ENCODE data around the gene ITGBL1. TPM values are rescaled to one million over a fixed set of nuclear protein-coding genes. Genes with fewer than 3 reads are reported as not detected.
A peak's percentile ranks its signal among the peaks of the same experiment; 100 is the strongest.

The ITGBL1 gene
- total and polyA plus RNA-seq, 2 of the 13 experiments (the other 11 are each of a cell fraction or from before 2014, with no cell fraction given) = 0.02 TPM; not detected in 1

DNA sequence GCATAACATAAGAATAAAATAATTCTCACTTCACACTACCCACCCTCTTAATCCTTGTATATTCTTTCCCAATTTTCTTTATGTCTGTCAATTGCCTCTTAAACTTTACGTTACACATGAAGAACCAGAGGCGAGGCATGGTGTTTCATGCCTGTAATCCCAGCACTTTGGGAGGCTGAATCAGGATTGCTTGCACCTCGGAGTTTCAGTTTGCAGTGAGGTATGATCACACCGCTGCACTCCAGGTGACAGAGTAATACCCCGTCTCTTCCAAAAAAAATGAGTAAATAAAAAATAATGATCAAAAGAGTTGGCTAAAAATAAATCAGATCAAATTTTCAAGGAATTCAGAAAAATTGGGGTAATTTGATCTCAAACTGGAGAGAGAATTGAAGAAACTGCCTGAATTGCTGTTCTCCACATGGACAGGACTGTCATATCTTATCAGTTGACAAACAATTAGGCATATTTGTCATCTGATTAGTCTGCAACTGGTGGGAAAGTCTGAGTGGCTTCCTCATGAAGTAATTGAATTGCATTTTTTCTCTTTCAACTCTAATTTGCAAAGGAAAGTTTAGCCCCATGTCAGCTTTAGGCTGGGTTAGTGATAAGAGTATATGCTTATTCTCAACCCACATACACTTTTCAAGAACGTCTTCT, 302.9 kb downstream of the ITGBL1 start:
- intact Hi-C loops (cut with micrococcal nuclease; ENCODE audit: unreplicated experiment) = no loop called here
- in situ Hi-C loops (cut with HindIII; ENCODE audit: extremely low pct_ligation_motif_present, low pct_unique_long_range_greater_than_20kb) = loop anchor here (5.0 to 25.0 kb wide), 2 partner anchors 243 to 618 kb away; no protein-coding TSS in a partner anchor
- H3K27ac ChIP-seq (ENCODE audit: extremely low read length, insufficient read depth, low read length) = no peak overlapping the region

DNA sequence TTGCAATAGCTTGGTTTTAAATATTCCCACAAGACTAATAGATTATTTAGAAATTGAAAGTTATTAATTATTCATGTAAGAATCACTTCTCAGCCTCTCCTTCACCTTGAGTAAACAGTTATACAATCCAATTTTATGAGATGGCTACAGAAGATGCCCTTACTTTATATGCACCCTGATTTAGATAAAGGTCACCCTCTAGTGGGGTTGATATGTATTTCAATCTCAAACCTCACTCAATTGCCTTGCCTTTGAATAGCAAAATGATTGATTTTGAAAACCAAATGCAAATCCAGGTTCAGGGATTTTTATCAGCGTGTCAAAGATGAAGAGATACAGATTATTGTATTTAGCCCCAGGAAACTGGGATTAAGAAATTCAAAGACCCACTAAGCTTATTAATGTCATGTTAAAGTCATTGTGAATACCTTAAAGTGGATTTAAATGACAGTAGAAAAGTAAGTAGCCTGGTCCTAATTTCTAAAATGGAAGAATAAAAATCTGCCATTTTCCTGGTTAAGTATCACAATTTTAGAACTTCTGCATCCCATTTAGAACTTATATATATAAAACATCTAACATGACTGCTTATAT, 305.1 kb downstream of the ITGBL1 start:
- TF ChIP-seq STAG1 (CRISPR knock-in tag; IDR thresholded peaks at IDR 0.05) (peak; percentile 70), SMC3 (IDR thresholded peaks at IDR 0.05; ENCODE audit: low read length) (peak; percentile 55), NFIB (CRISPR knock-in tag; IDR thresholded peaks at IDR 0.05; ENCODE audit: borderline replicate concordance) (no peak), RAD21 (CRISPR knock-in tag; IDR thresholded peaks at IDR 0.05) (peak; percentile 35; the same call in 1 of the 2 replicates), ZNF562 (CRISPR knock-in tag; IDR thresholded peaks at IDR 0.05; ENCODE audit: borderline replicate concordance) (no peak), ZNF350 (CRISPR knock-in tag; IDR thresholded peaks at IDR 0.05; ENCODE audit: borderline replicate concordance, low read depth) (no peak)
- TF ChIP-seq, protein P1, sequence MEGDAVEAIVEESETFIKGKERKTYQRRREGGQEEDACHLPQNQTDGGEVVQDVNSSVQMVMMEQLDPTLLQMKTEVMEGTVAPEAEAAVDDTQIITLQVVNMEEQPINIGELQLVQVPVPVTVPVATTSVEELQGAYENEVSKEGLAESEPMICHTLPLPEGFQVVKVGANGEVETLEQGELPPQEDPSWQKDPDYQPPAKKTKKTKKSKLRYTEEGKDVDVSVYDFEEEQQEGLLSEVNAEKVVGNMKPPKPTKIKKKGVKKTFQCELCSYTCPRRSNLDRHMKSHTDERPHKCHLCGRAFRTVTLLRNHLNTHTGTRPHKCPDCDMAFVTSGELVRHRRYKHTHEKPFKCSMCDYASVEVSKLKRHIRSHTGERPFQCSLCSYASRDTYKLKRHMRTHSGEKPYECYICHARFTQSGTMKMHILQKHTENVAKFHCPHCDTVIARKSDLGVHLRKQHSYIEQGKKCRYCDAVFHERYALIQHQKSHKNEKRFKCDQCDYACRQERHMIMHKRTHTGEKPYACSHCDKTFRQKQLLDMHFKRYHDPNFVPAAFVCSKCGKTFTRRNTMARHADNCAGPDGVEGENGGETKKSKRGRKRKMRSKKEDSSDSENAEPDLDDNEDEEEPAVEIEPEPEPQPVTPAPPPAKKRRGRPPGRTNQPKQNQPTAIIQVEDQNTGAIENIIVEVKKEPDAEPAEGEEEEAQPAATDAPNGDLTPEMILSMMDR (CRISPR knock-in tag; IDR thresholded peaks at IDR 0.05) = peak; percentile 30
- TF ChIP-seq, protein P2, sequence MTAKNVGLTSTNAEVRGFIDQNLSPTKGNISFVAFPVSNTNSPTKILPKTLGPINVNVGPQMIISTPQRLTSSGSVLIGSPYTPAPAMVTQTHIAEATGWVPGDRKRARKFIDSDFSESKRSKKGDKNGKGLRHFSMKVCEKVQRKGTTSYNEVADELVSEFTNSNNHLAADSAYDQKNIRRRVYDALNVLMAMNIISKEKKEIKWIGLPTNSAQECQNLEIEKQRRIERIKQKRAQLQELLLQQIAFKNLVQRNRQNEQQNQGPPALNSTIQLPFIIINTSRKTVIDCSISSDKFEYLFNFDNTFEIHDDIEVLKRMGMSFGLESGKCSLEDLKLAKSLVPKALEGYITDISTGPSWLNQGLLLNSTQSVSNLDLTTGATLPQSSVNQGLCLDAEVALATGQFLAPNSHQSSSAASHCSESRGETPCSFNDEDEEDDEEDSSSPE (CRISPR knock-in tag; IDR thresholded peaks at IDR 0.05) = no peak
- TF ChIP-seq, protein P3, sequence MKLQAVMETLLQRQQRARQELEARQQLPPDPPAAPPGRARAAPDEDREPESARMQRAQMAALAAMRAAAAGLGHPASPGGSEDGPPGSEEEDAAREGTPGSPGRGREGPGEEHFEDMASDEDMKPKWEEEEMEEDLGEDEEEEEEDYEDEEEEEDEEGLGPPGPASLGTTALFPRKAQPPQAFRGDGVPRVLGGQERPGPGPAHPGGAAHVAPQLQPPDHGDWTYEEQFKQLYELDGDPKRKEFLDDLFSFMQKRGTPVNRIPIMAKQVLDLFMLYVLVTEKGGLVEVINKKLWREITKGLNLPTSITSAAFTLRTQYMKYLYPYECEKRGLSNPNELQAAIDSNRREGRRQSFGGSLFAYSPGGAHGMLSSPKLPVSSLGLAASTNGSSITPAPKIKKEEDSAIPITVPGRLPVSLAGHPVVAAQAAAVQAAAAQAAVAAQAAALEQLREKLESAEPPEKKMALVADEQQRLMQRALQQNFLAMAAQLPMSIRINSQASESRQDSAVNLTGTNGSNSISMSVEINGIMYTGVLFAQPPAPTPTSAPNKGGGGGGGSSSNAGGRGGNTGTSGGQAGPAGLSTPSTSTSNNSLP (IDR thresholded peaks at IDR 0.05; ENCODE audit: low read depth, low read length) = peak; percentile 89
- Histone ChIP-seq H3K36me3 (replicated peaks in 1 of 2; ENCODE audit: control insufficient read depth in 1 of 2, insufficient read depth in 2 of 2, low read length in 2 of 2) (no peaks in the 10 kb centered on the region), H4K20me1 (ENCODE audit: insufficient read depth, low read length) (no peaks in the 10 kb centered on the region), H3K4me1 (ENCODE audit: insufficient read depth, low read length) (no peaks in the 10 kb centered on the region), H3K27me3 (ENCODE audit: control insufficient read depth in 1 of 2, insufficient read depth in 2 of 2, low read length in 2 of 2) (no peaks in the 10 kb centered on the region; a peak in 1 of 5 replicates), H3K9ac (ENCODE audit: insufficient read depth, low read depth, low read length) (no peak overlapping the region), H2AFZ (ENCODE audit: low read length) (no peak overlapping the region), H3K79me2 (ENCODE audit: insufficient read depth, low read length) (no peaks in the 10 kb centered on the region), H3K27ac (ENCODE audit: extremely low read length, insufficient read depth, low read length) (no peak overlapping the region), H3K4me2 (ENCODE audit: low read depth, low read length) (no peak overlapping the region), H3K4me3 (replicated peaks in 1 of 3; ENCODE audit: insufficient read depth in 1 of 3, low read depth in 2 of 3, low read length in 3 of 3) (no peak overlapping the region), H3K9me3 (ENCODE audit: low read length) (no peaks in the 10 kb centered on the region)
- in situ Hi-C loops (cut with HindIII; ENCODE audit: extremely low pct_ligation_motif_present, low pct_unique_long_range_greater_than_20kb) (loop anchor here (5.0 to 25.0 kb wide), 2 partner anchors 245 to 620 kb away; no protein-coding TSS in a partner anchor), intact Hi-C loops (cut with micrococcal nuclease; ENCODE audit: unreplicated experiment) (loop anchor here (1.0 kb wide), 2 partner anchors 243 to 613 kb away; no protein-coding TSS in a partner anchor)
- FAIRE-seq = no peak
- peak; percentile 51; the same call in 2 of the 3 replicates for ATAC-seq
- ChIA-PET POLR2A (no interaction called here), CTCF (ENCODE audit: low intra/inter-chr PET ratio, low total read pairs) (interaction anchor here (1.0 to 2.1 kb wide), 2 partner anchors 243 to 613 kb away, joined by 3 to 15 read pairs; no protein-coding TSS in a partner anchor)
- no TSS peak for BruUV-seq (replicated peaks)
- DNase-seq (ENCODE audit: low spot score) = no peak
- 0% methylated on average over 1 of the region's 1 CpG for WGBS (ENCODE audit: low lambda C conversion rate)

More for the DNA sequence above, 302.9 kb downstream of the ITGBL1 start:
- no peak for TF ChIP-seq NCOA5 (CRISPR knock-in tag; IDR thresholded peaks at IDR 0.05)
- TF ChIP-seq ZNF878 (CRISPR knock-in tag; IDR thresholded peaks at IDR 0.05) = no peak
- no peak for TF ChIP-seq FOXC1 (CRISPR knock-in tag; IDR thresholded peaks at IDR 0.05; ENCODE audit: borderline replicate concordance)
- no peak for TF ChIP-seq ZNF543 (CRISPR knock-in tag; IDR thresholded peaks at IDR 0.05)
- no peak for TF ChIP-seq ZNF3 (CRISPR knock-in tag; IDR thresholded peaks at IDR 0.05)
- TF ChIP-seq FOXK1 (CRISPR knock-in tag; IDR thresholded peaks at IDR 0.05; ENCODE audit: borderline replicate concordance, low read depth) = no peak
- no peak for TF ChIP-seq HES4 (CRISPR knock-in tag; IDR thresholded peaks at IDR 0.05; ENCODE audit: borderline replicate concordance)
- TF ChIP-seq ARNT2 (CRISPR knock-in tag; IDR thresholded peaks at IDR 0.05; ENCODE audit: low read depth) = no peak
- TF ChIP-seq SNAI1 (CRISPR knock-in tag; IDR thresholded peaks at IDR 0.05; ENCODE audit: borderline replicate concordance) = no peak
- no peak overlapping the region for H3K9ac ChIP-seq (ENCODE audit: insufficient read depth, low read depth, low read length)
- ATAC-seq (no peak), DNase-seq (ENCODE audit: low spot score) (no peak), FAIRE-seq (no peak)
- CTCF ChIA-PET (ENCODE audit: low intra/inter-chr PET ratio, low total read pairs) = no interaction called here
- H3K79me2 ChIP-seq (ENCODE audit: insufficient read depth, low read length) = no peaks in the 10 kb centered on the region
- H2AFZ ChIP-seq (ENCODE audit: low read length) = no peak overlapping the region
- no peaks in the 10 kb centered on the region for H3K4me1 ChIP-seq (ENCODE audit: insufficient read depth, low read length)
- no TSS peak for BruUV-seq (replicated peaks)
- H3K9me3 ChIP-seq (ENCODE audit: low read length) = no peaks in the 10 kb centered on the region
- no peaks in the 10 kb centered on the region for H4K20me1 ChIP-seq (ENCODE audit: insufficient read depth, low read length)
- no peak overlapping the region for H3K4me3 ChIP-seq (replicated peaks in 1 of 3; ENCODE audit: insufficient read depth in 1 of 3, low read depth in 2 of 3, low read length in 3 of 3)
- H3K4me2 ChIP-seq (ENCODE audit: low read depth, low read length) = no peak overlapping the region
- no peaks in the 10 kb centered on the region; a peak in 1 of 5 replicates for H3K27me3 ChIP-seq (ENCODE audit: control insufficient read depth in 1 of 2, insufficient read depth in 2 of 2, low read length in 2 of 2)
- H3K36me3 ChIP-seq (replicated peaks in 1 of 2; ENCODE audit: control insufficient read depth in 1 of 2, insufficient read depth in 2 of 2, low read length in 2 of 2) = no peaks in the 10 kb centered on the region
- WGBS (ENCODE audit: low lambda C conversion rate) = 6% methylated on average over 6 of the region's 6 CpGs
- POLR2A ChIA-PET = no interaction called here

Data from HepG2 (cell line).